Prostate gland (tissue), 2 donors: Measurements from ENCODE around the gene SND1. TPM values are rescaled to one million over a fixed set of nuclear protein-coding genes. Genes with fewer than 3 reads are reported as not detected.

ENCODE experiments used
- DNase-seq: peaks from one replicate; pipeline ENCODE4 v3.0.0-alpha.2; 2019; ENCODE audit warnings: low spot score
- H3K27ac ChIP-seq, 2 donors: fragments of 200-600 bp; sonication (generic); 2 replicates each; pipeline ENCODE4 v1.5.1; 2017 to 2019
- H3K27me3 ChIP-seq: fragments of 200-600 bp; sonication (generic); replicated peaks from 2 replicates; pipeline ENCODE4 v1.5.1; 2019; ENCODE audit not compliant: insufficient read depth
- H3K36me3 ChIP-seq, 2 donors: fragments of 200-600 bp; sonication (generic); 1 replicate in 1 of 2; 2 replicates in 1 of 2; pipeline versions ENCODE4 v1.5.1 to v1.8.1; 2017 to 2019
- H3K4me1 ChIP-seq: fragments of 200-600 bp; sonication (generic); replicated peaks from 2 replicates; pipeline ENCODE4 v1.5.1; 2019
- H3K4me3 ChIP-seq, 2 donors: fragments of 200-600 bp; sonication (generic); 2 replicates each; pipeline ENCODE4 v1.5.1; 2017 to 2019
- H3K9me3 ChIP-seq: fragments of 200-600 bp; sonication (generic); 2 replicates; pipeline ENCODE4 v1.5.1; 2017
- POLR2A ChIP-seq: fragments of 450-650 bp; IDR thresholded peaks from one replicate; pipeline ENCODE4 v1.6.1; 2016; ENCODE audit warnings: antibody characterized with exemption, mild to moderate bottlenecking
- POLR2AphosphoS5 ChIP-seq: sonication (generic); formaldehyde crosslinking; IDR thresholded peaks from one replicate; pipeline ENCODE4 v1.6.1; 2017; ENCODE audit warnings: antibody characterized with exemption
- WGBS: methylation state at CpG from one replicate; pipeline ENCODE4 v1.1.5; 2018; 5-methylcytosine and 5-hydroxymethylcytosine counted together
- intact Hi-C: fragments of 100-400 bp; cut with DNase I; formaldehyde crosslinking; loops from one replicate; pipeline ENCODE4 v1.14.2; 2022
- total RNA-seq, 2 donors: library from RNA; depleted of rRNA; stranded (reverse); fragments of >200 nt; gene quantifications; one replicate each; pipeline ENCODE4 v1.1.0, GENCODE V29; 2016
- TF ChIP-seq, protein P1 (sequence below), 4 experiments: fragments of 200-600 bp in 2 of 4; fragments of 450-650 bp in 2 of 4; sonication (generic) in 2 of 4; IDR thresholded peaks; 1 replicate in 3 of 4; 2 replicates in 1 of 4; pipeline ENCODE4 v1.5.1; 2016 to 2019; ENCODE audit warnings: antibody characterized with exemption in 4 of 4, mild to moderate bottlenecking in 2 of 4, moderate library complexity in 2 of 4

Gene SND1
- total RNA-seq, 2 donors from 2014 or later: 175 to 190 TPM

DNA sequence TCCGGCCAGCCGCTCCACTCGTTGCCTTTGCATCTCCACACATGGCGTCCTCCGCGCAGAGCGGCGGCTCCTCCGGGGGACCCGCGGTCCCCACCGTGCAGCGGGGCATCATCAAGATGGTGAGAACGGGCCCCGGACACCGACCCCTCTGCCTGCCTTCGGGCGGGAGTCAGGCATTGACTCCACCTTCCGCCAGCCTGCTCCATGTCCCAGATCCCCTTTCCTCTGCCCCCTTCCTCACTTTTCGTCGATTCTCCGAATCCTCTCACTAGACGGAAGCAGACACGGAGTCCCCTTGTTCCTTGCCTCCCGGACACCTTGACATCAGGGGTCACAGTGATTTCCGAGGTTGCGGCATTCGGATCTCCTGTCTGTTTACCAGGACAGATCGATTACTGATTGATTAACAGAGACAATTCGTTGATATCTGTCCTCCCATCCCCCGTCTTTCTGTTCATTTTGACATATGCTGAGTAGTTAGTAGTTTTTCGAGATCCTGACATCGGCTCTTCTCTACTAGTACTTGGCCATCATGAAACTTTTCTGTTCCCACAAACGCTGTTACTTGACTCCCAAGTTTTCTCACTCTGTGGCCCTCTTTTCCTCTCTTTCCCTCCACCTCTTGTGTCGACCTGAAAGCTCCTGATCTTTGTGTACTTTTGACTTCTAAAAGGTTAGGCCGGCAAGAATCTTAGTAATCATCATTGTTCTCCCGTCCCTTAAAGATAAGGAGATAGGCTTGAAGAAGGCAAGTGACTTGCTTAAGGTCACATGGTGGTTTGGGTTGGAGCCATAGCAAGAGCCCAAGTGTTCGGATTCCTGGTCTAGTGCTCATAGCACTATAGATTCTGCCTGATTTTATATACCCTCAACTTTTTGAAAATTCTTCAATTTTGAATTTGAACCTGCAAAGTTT is 597 bp downstream of the SND1 start:
- no peaks in the 10 kb centered on the region for H3K9me3 ChIP-seq
- no peaks in the 10 kb centered on the region for H3K27me3 ChIP-seq
- no peaks in the 10 kb centered on the region for H3K36me3 ChIP-seq
- peak overlapping the region; percentile 72 to 89 for H3K27ac ChIP-seq
- no peaks in the 10 kb centered on the region for H3K4me1 ChIP-seq
- 3% methylated on average over 38 of the region's 38 CpGs for WGBS
- intact Hi-C loops: no loop called here
- H3K4me3 ChIP-seq: peak overlapping the region; percentile 87 to 96
- TF ChIP-seq, protein P1, sequence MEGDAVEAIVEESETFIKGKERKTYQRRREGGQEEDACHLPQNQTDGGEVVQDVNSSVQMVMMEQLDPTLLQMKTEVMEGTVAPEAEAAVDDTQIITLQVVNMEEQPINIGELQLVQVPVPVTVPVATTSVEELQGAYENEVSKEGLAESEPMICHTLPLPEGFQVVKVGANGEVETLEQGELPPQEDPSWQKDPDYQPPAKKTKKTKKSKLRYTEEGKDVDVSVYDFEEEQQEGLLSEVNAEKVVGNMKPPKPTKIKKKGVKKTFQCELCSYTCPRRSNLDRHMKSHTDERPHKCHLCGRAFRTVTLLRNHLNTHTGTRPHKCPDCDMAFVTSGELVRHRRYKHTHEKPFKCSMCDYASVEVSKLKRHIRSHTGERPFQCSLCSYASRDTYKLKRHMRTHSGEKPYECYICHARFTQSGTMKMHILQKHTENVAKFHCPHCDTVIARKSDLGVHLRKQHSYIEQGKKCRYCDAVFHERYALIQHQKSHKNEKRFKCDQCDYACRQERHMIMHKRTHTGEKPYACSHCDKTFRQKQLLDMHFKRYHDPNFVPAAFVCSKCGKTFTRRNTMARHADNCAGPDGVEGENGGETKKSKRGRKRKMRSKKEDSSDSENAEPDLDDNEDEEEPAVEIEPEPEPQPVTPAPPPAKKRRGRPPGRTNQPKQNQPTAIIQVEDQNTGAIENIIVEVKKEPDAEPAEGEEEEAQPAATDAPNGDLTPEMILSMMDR (IDR thresholded peaks at IDR 0.05): no peak
- TF ChIP-seq POLR2A (no peak), POLR2AphosphoS5 (no peak)
- no peak for DNase-seq

- WGBS: 96% methylated on average over 4 of the region's 4 CpGs
- Histone ChIP-seq H3K4me1 (no peaks in the 10 kb centered on the region), H3K27me3 (no peaks in the 10 kb centered on the region), H3K27ac (no peak overlapping the region), H3K36me3 (no peaks in the 10 kb centered on the region), H3K4me3 (peak overlapping the region in 1 of 2 donors; percentile 96), H3K9me3 (no peaks in the 10 kb centered on the region)
- DNase-seq: no peak
- intact Hi-C loops: no loop called here
- TF ChIP-seq POLR2AphosphoS5 (no peak), POLR2A (no peak)
- TF ChIP-seq, protein P1 (IDR thresholded peaks at IDR 0.05): no peak
These were observed 1.4 kb downstream of the SND1 start for GRCh38 chr7:127653396-127653795.

GRCh38 chr7:127654404-127655394 is 2.7 kb downstream of the SND1 start:
- Histone ChIP-seq H3K36me3 (no peaks in the 10 kb centered on the region), H3K27ac (no peak overlapping the region), H3K9me3 (no peaks in the 10 kb centered on the region), H3K4me3 (no peak overlapping the region), H3K4me1 (no peaks in the 10 kb centered on the region), H3K27me3 (no peaks in the 10 kb centered on the region)
- no peak for DNase-seq
- WGBS: 64% methylated on average over 5 of the region's 5 CpGs
- intact Hi-C loops: no loop called here
- TF ChIP-seq, protein P1 (IDR thresholded peaks at IDR 0.05): no peak
- no peak for TF ChIP-seq POLR2A
- TF ChIP-seq POLR2AphosphoS5: no peak

DNA sequence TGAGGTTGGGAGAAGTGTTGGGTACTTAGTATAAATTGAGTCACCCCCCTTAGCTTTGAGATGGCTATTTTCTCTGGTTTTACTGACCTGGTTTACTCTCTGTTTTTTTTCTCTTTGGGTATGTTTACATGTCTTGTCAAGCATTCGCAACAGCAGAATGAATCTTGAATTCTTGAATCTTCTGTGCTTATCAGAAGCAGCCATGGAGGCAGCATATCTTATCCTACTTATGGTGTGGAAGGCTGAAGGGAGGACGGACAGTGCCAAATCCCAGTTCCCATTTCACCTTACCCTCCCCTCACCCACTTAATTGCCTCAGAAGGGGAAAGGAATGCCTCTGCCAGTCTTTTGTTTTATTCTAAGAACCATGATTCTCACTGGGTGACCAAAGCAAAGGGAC is 3.7 kb downstream of the SND1 start:
- Histone ChIP-seq H3K4me3 (no peak overlapping the region), H3K9me3 (no peaks in the 10 kb centered on the region), H3K4me1 (no peaks in the 10 kb centered on the region), H3K36me3 (no peaks in the 10 kb centered on the region), H3K27ac (no peak overlapping the region), H3K27me3 (no peaks in the 10 kb centered on the region)
- intact Hi-C loops: no loop called here
- TF ChIP-seq POLR2A (no peak), POLR2AphosphoS5 (no peak)
- TF ChIP-seq, protein P1 (IDR thresholded peaks at IDR 0.05): no peak
- WGBS: 80% methylated on average over 2 of the region's 2 CpGs
- no peak for DNase-seq
